Osteoblast (primary cell): ENCODE data around the gene PPP2R5C. TPM values are rescaled to one million over a fixed set of nuclear protein-coding genes. Genes with fewer than 3 reads are reported as not detected.

ENCODE experiments used
- DNase-seq: peaks from one replicate; pipeline ENCODE4 v3.0.0; 2011; ENCODE audit warnings: low spot score, mixed read lengths; ENCODE audit not compliant: insufficient read length; ENCODE audit errors: missing footprints
- H2AFZ ChIP-seq: 2 replicates; pipeline ENCODE4 v1.6.0; 2011; ENCODE audit warnings: mild to moderate bottlenecking, low read length
- H3K27ac ChIP-seq: 2 replicates; pipeline ENCODE4 v1.5.1; 2011; ENCODE audit warnings: mild to moderate bottlenecking, low read depth, low read length, moderate library complexity
- H3K27me3 ChIP-seq: 2 replicates; pipeline ENCODE4 v1.6.0; 2012; ENCODE audit warnings: mild to moderate bottlenecking, control low read depth, inconsistent platforms, low read length, moderate library complexity; ENCODE audit not compliant: insufficient read depth
- H3K36me3 ChIP-seq: 2 replicates; pipeline ENCODE4 v1.5.1; 2011; ENCODE audit warnings: mild to moderate bottlenecking, low read length, control low read depth, moderate library complexity; ENCODE audit not compliant: insufficient read depth
- H3K4me1 ChIP-seq: 2 replicates; pipeline ENCODE4 v1.5.1; 2011; ENCODE audit warnings: mild to moderate bottlenecking, low read length, control low read depth, moderate library complexity; ENCODE audit not compliant: insufficient read depth
- H3K4me2 ChIP-seq: 2 replicates; pipeline ENCODE4 v1.6.0; 2011; ENCODE audit warnings: mild to moderate bottlenecking, low read length; ENCODE audit not compliant: insufficient read depth
- H3K4me3 ChIP-seq: fragments of 200-600 bp; sonication (generic); 3 replicates; pipeline ENCODE4 v1.5.1; 2012; ENCODE audit warnings: mild to moderate bottlenecking, low read length, inconsistent platforms; ENCODE audit not compliant: insufficient read depth
- H3K79me2 ChIP-seq: 2 replicates; pipeline ENCODE4 v1.6.0; 2012; ENCODE audit warnings: mild to moderate bottlenecking, low read length, control low read depth, inconsistent platforms; ENCODE audit not compliant: insufficient read depth
- H3K9me3 ChIP-seq: 2 replicates; pipeline ENCODE4 v1.5.1; 2011; ENCODE audit warnings: low read depth, low read length, control low read depth
- H4K20me1 ChIP-seq: 2 replicates; pipeline ENCODE4 v1.6.0; 2012; ENCODE audit warnings: mild to moderate bottlenecking, low read length, control low read depth; ENCODE audit not compliant: insufficient read depth
- CTCF ChIP-seq: IDR thresholded peaks from 2 replicates; pipeline ENCODE4 v1.5.1; 2011; ENCODE audit warnings: mild to moderate bottlenecking, low read depth, low read length, moderate library complexity; ENCODE audit errors: extremely low read depth
- total RNA-seq: library from RNA; depleted of rRNA; stranded (reverse); fragments of >200 nt; gene quantifications from 2 replicates; pipeline ENCODE4 v1.2.3, GENCODE V29; 2012

Gene PPP2R5C
- total RNA-seq, 1 donor = 101 TPM

GRCh38 chr14:101815994-101816393 lies 54.5 kb downstream of the PPP2R5C start:
- peaks cover 23% of the 10 kb centered on the region for H3K4me1 ChIP-seq
- no peak overlapping the region for H3K4me2 ChIP-seq
- H3K9me3 ChIP-seq = no peaks in the 10 kb centered on the region
- no peak for DNase-seq
- peaks cover 39% of the 10 kb centered on the region for H4K20me1 ChIP-seq
- no peak for TF ChIP-seq CTCF
- no peak overlapping the region for H3K4me3 ChIP-seq
- peaks cover 8% of the 10 kb centered on the region for H3K36me3 ChIP-seq
- no peaks in the 10 kb centered on the region for H3K27me3 ChIP-seq
- H3K79me2 ChIP-seq = peaks cover 97% of the 10 kb centered on the region
- H2AFZ ChIP-seq = no peak overlapping the region
- H3K27ac ChIP-seq = no peak overlapping the region

GRCh38 chr14:101817501-101818001 lies 56.0 kb downstream of the PPP2R5C start:
- H3K27me3 ChIP-seq = no peaks in the 10 kb centered on the region
- no peak overlapping the region for H3K27ac ChIP-seq
- peaks cover 8% of the 10 kb centered on the region for H3K36me3 ChIP-seq
- H4K20me1 ChIP-seq = peaks cover 29% of the 10 kb centered on the region
- DNase-seq = no peak
- peaks cover 96% of the 10 kb centered on the region for H3K79me2 ChIP-seq
- H3K4me3 ChIP-seq = no peak overlapping the region
- peak overlapping the region; percentile 40 for H3K4me2 ChIP-seq
- no peaks in the 10 kb centered on the region for H3K9me3 ChIP-seq
- peaks cover 12% of the 10 kb centered on the region for H3K4me1 ChIP-seq
- H2AFZ ChIP-seq = no peak overlapping the region
- TF ChIP-seq CTCF = no peak

- Histone ChIP-seq H4K20me1 (peaks cover 12% of the 10 kb centered on the region), H3K27ac (no peak overlapping the region), H3K4me1 (peaks cover 13% of the 10 kb centered on the region), H3K9me3 (no peaks in the 10 kb centered on the region), H3K4me2 (peak overlapping the region; percentile 16), H3K4me3 (no peak overlapping the region), H2AFZ (no peak overlapping the region), H3K36me3 (peaks cover 5% of the 10 kb centered on the region), H3K27me3 (no peaks in the 10 kb centered on the region), H3K79me2 (peaks cover 96% of the 10 kb centered on the region)
- no peak for TF ChIP-seq CTCF
- DNase-seq = no peak
These were observed 57.9 kb downstream of the PPP2R5C start for GRCh38 chr14:101819251-101819990.

- Histone ChIP-seq H3K36me3 (peaks cover 3% of the 10 kb centered on the region), H3K27ac (no peak overlapping the region), H3K4me3 (no peak overlapping the region), H2AFZ (no peak overlapping the region), H3K4me2 (no peak overlapping the region), H3K27me3 (no peaks in the 10 kb centered on the region), H4K20me1 (peaks cover 8% of the 10 kb centered on the region), H3K9me3 (no peaks in the 10 kb centered on the region), H3K4me1 (peaks cover 19% of the 10 kb centered on the region), H3K79me2 (peaks cover 96% of the 10 kb centered on the region)
- DNase-seq = no peak
- TF ChIP-seq CTCF = no peak
These were observed 58.8 kb downstream of the PPP2R5C start for GRCh38 chr14:101820283-101820798.
